Mucosa of descending colon (tissue), 3 donors: Measurements from ENCODE around the gene CCL5. TPM values are rescaled to one million over a fixed set of nuclear protein-coding genes. Genes with fewer than 3 reads are reported as not detected.

ENCODE experiments used
- ATAC-seq: fragments of 200-7000 bp; cut with Tn5 transposase; one replicate; pipeline ENCODE4 v1.9.1; 2020; ENCODE audit warnings: mild to moderate bottlenecking, moderate library complexity
- DNase-seq, 3 donors: peaks; one replicate each; pipeline ENCODE4 v3.0.0-alpha.2; 2020
- H3K36me3 ChIP-seq: fragments of 200-600 bp; one replicate; pipeline ENCODE4 v1.8.0; 2021; ENCODE audit warnings: low read depth, mild to moderate bottlenecking
- H3K4me1 ChIP-seq: fragments of 200-600 bp; one replicate; pipeline ENCODE4 v1.8.0; 2021; ENCODE audit warnings: low read depth, mild to moderate bottlenecking
- H3K4me3 ChIP-seq: fragments of 200-600 bp; one replicate; pipeline ENCODE4 v1.8.0; 2021; ENCODE audit warnings: mild to moderate bottlenecking
- H3K9me3 ChIP-seq: fragments of 200-600 bp; one replicate; pipeline ENCODE4 v1.8.0; 2021; ENCODE audit warnings: mild to moderate bottlenecking
- intact Hi-C, 2 donors: fragments of 100-400 bp; cut with DNase I in 1 of 2; cut with micrococcal nuclease in 1 of 2; formaldehyde crosslinking; loops; one replicate each; pipeline versions ENCODE4 v1.11.0 to v1.11.1; 2022; cut with DNase I, micrococcal nuclease
- total RNA-seq, 3 donors: library from RNA; stranded (reverse); fragmentation: NEBNext Ultra II Directional in 2 of 3; extraction: Animal tissue kit (Norgen Biotek cat#: 25700) in 2 of 3; gene quantifications; one replicate each; pipeline versions ENCODE4 v1.2.1 to v1.2.4, GENCODE V29; 2021 to 2023
- TF ChIP-seq, protein P1 (sequence below): fragments of 200-600 bp; IDR thresholded peaks from one replicate; pipeline ENCODE4 v1.8.0; 2022; ENCODE audit warnings: antibody characterized with exemption, mild to moderate bottlenecking
- donor health status: DM: no; HTN: no; CAD: no; lungs with moderate emphysema.
- donor health status: DM: no; HTN: no; CAD: no.
- donor health status: DM: no; HTN: yes; CAD: no.

The CCL5 gene
- total RNA-seq, 3 donors from 2014 or later, result 8.4 to 20.6 (median 13.7) TPM

- no peak for ATAC-seq
- Histone ChIP-seq H3K4me3 (no peak within 1 kb of the TSS), H3K4me1 (no peaks in the 10 kb centered on the region), H3K9me3 (no peaks in the 10 kb centered on the region), H3K36me3 (no peaks in the 10 kb centered on the region)
- DNase-seq, result no peak
- intact Hi-C loops, result no loop called here
- TF ChIP-seq, protein P1, sequence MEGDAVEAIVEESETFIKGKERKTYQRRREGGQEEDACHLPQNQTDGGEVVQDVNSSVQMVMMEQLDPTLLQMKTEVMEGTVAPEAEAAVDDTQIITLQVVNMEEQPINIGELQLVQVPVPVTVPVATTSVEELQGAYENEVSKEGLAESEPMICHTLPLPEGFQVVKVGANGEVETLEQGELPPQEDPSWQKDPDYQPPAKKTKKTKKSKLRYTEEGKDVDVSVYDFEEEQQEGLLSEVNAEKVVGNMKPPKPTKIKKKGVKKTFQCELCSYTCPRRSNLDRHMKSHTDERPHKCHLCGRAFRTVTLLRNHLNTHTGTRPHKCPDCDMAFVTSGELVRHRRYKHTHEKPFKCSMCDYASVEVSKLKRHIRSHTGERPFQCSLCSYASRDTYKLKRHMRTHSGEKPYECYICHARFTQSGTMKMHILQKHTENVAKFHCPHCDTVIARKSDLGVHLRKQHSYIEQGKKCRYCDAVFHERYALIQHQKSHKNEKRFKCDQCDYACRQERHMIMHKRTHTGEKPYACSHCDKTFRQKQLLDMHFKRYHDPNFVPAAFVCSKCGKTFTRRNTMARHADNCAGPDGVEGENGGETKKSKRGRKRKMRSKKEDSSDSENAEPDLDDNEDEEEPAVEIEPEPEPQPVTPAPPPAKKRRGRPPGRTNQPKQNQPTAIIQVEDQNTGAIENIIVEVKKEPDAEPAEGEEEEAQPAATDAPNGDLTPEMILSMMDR, result no peak
These were observed 11.4 kb downstream of the CCL5 start, which contains the start of gene HEATR9 for GRCh38 chr17:35868737-35869136. Gene HEATR9 (minus strand): TSS chr17:35868891. CDS start chr17:35868742, 149 bp downstream.

GRCh38 chr17:35867574-35867973, 12.6 kb downstream of the CCL5 start:
- no peaks in the 10 kb centered on the region for H3K9me3 ChIP-seq
- no peak overlapping the region for H3K4me3 ChIP-seq
- DNase-seq, result no peak
- no peaks in the 10 kb centered on the region for H3K36me3 ChIP-seq
- H3K4me1 ChIP-seq, result no peaks in the 10 kb centered on the region
- no peak for ATAC-seq
- TF ChIP-seq, protein P1, result no peak
- intact Hi-C loops, result no loop called here

- Histone ChIP-seq H3K4me3 (no peak overlapping the region), H3K9me3 (no peaks in the 10 kb centered on the region), H3K4me1 (no peaks in the 10 kb centered on the region), H3K36me3 (no peaks in the 10 kb centered on the region)
- intact Hi-C loops, result no loop called here
- ATAC-seq (no peak), DNase-seq (no peak)
- TF ChIP-seq, protein P1, result no peak
These were observed 13.7 kb downstream of the CCL5 start for GRCh38 chr17:35866341-35866950.

DNA sequence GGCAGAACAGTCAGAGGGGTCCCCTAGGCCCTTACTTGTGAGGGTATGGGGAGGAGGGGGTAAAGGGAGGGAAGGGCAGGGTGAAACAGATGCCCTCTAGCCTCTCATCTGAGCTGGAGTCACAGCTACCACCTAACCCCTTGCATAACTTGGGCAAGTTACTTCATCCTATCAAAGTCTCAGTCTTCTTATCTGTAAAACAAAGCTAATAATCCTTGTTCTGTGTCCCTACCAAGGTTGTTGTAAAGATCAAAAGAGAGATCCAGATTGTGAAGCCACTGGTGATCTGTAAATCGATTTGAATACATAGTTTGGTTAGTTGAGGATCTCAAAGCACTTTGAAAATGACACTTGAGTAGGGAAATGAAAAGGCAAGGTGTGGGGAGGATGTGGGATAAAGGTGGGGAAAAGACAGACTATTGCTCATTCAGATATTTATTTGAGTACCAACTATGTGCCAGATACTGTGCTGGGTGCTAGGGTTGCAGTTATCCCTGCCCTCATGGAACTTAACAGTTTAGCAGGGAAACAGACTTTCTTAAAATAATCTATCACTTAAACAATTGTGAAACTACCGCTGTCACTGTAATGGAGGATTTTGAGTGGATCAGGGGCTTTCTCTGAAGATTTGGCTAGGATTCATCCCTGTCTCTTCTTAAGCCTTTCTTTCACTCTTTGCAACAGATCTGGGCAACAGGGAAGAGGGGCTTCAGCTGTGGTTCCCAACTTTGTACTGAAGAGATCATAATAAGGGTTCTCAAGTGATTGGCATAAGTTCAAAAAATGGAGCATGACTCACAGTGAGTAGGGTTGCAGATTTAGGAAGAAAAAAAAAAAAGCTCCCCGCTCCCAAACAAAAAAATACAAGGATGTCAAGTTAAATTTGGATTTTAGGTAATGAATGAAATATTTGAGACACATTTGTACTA, 14.5 kb downstream of the CCL5 start:
- TF ChIP-seq, protein P1, result no peak
- no peaks in the 10 kb centered on the region for H3K4me1 ChIP-seq
- no peaks in the 10 kb centered on the region for H3K9me3 ChIP-seq
- ATAC-seq (no peak), DNase-seq (no peak)
- intact Hi-C loops, result no loop called here
- H3K4me3 ChIP-seq, result no peak overlapping the region
- H3K36me3 ChIP-seq, result no peaks in the 10 kb centered on the region

DNA sequence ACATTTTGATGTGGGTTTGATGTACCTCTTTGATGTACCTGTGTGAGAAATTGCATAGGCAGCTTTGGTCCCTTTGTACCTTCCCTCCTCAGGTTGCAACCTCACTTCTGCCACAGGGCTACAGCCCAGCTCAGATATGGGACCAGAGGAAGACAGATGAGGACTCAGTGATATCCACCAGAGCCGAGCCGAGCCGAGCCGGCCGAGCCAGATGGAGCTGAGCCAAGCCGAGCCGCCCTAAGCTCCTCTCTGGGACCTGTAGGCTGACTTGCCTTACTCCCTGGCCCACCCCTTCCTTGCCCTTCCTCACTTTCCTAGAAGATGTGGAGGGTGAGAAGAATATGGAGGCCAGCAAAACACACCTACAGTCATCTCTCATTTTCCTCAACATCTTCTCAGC, 15.3 kb downstream of the CCL5 start:
- Histone ChIP-seq H3K4me3 (no peak overlapping the region), H3K36me3 (no peaks in the 10 kb centered on the region), H3K9me3 (no peaks in the 10 kb centered on the region), H3K4me1 (no peaks in the 10 kb centered on the region)
- intact Hi-C loops, result no loop called here
- TF ChIP-seq, protein P1, result no peak
- DNase-seq, result no peak
- ATAC-seq, result no peak
